Measurements from ENCODE around the gene MT1H.

The MT1H gene

GRCh38 chr16:56689171-56689570 is 19.6 kb downstream of the MT1H start:
- Histone ChIP-seq H3K27me3 (ENCODE audit: control insufficient read depth in 1 of 2, insufficient read depth in 2 of 2, low read length in 2 of 2) (no peaks in the 10 kb centered on the region), H3K4me3 (ENCODE audit: low read length in 2 of 2) (no peak overlapping the region), H3K9ac (ENCODE audit: low read length in 2 of 2) (no peak overlapping the region), H3K9me3 (ENCODE audit: control insufficient read depth in 2 of 2, low read length in 2 of 2) (peaks cover 2 to 4% of the 10 kb centered on the region in 2 donors), H3K36me3 (ENCODE audit: control insufficient read depth in 2 of 2, insufficient read depth in 2 of 2, low read length in 2 of 2) (no peaks in the 10 kb centered on the region), H3K4me1 (ENCODE audit: control insufficient read depth, insufficient read depth, low read length) (peaks cover 9% of the 10 kb centered on the region), H3K27ac (ENCODE audit: low read length) (no peak overlapping the region)

GRCh38 chr16:56690420-56691122 is 21.0 kb downstream of the MT1H start:
- Histone ChIP-seq H3K9me3 (ENCODE audit: control insufficient read depth in 2 of 2, low read length in 2 of 2) (peaks cover 2 to 4% of the 10 kb centered on the region in 2 donors), H3K36me3 (ENCODE audit: control insufficient read depth in 2 of 2, insufficient read depth in 2 of 2, low read length in 2 of 2) (no peaks in the 10 kb centered on the region), H3K27me3 (ENCODE audit: control insufficient read depth in 1 of 2, insufficient read depth in 2 of 2, low read length in 2 of 2) (no peaks in the 10 kb centered on the region), H3K9ac (ENCODE audit: low read length in 2 of 2) (no peak overlapping the region), H3K27ac (ENCODE audit: low read length) (no peak overlapping the region), H3K4me3 (ENCODE audit: low read length in 2 of 2) (no peak overlapping the region), H3K4me1 (ENCODE audit: control insufficient read depth, insufficient read depth, low read length) (no peaks in the 10 kb centered on the region)

DNA sequence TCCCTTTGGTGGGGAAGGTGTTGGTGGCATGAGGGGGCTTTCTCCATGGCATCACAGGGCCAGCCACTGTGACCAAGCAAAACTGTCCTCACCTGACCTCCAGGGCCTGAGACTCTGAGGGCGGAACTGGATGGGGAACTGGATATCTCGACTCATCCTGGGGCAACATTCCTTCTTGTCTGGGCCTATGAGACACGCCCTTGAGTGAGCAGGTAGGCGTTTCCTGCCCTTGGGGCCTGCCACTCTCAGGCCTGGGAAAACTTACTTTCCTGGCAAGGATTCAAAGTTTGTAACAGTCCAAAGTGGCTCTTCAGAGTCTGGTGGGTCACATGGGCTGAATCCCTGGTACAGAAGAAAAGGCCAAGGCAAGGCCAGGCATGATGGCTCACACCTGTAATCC is 22.3 kb downstream of the MT1H start:
- Histone ChIP-seq H3K4me3 (ENCODE audit: low read length in 2 of 2) (no peak overlapping the region), H3K9me3 (ENCODE audit: control insufficient read depth in 2 of 2, low read length in 2 of 2) (peaks cover 2% of the 10 kb centered on the region in 2 donors), H3K36me3 (ENCODE audit: control insufficient read depth in 2 of 2, insufficient read depth in 2 of 2, low read length in 2 of 2) (no peaks in the 10 kb centered on the region), H3K27ac (ENCODE audit: low read length) (no peak overlapping the region), H3K4me1 (ENCODE audit: control insufficient read depth, insufficient read depth, low read length) (no peaks in the 10 kb centered on the region), H3K27me3 (ENCODE audit: control insufficient read depth in 1 of 2, insufficient read depth in 2 of 2, low read length in 2 of 2) (no peaks in the 10 kb centered on the region), H3K9ac (ENCODE audit: low read length in 2 of 2) (no peak overlapping the region)

GRCh38 chr16:56695246-56695645 is 25.6 kb downstream of the MT1H start:
- Histone ChIP-seq H3K27ac (ENCODE audit: low read length) (no peak overlapping the region), H3K4me1 (ENCODE audit: control insufficient read depth, insufficient read depth, low read length) (no peaks in the 10 kb centered on the region), H3K27me3 (ENCODE audit: control insufficient read depth in 1 of 2, insufficient read depth in 2 of 2, low read length in 2 of 2) (no peaks in the 10 kb centered on the region), H3K9ac (ENCODE audit: low read length in 2 of 2) (no peak overlapping the region), H3K4me3 (ENCODE audit: low read length in 2 of 2) (no peak overlapping the region), H3K9me3 (ENCODE audit: control insufficient read depth in 2 of 2, low read length in 2 of 2) (peaks cover 0 to 4% of the 10 kb centered on the region in 2 donors), H3K36me3 (ENCODE audit: control insufficient read depth in 2 of 2, insufficient read depth in 2 of 2, low read length in 2 of 2) (no peaks in the 10 kb centered on the region)

DNA sequence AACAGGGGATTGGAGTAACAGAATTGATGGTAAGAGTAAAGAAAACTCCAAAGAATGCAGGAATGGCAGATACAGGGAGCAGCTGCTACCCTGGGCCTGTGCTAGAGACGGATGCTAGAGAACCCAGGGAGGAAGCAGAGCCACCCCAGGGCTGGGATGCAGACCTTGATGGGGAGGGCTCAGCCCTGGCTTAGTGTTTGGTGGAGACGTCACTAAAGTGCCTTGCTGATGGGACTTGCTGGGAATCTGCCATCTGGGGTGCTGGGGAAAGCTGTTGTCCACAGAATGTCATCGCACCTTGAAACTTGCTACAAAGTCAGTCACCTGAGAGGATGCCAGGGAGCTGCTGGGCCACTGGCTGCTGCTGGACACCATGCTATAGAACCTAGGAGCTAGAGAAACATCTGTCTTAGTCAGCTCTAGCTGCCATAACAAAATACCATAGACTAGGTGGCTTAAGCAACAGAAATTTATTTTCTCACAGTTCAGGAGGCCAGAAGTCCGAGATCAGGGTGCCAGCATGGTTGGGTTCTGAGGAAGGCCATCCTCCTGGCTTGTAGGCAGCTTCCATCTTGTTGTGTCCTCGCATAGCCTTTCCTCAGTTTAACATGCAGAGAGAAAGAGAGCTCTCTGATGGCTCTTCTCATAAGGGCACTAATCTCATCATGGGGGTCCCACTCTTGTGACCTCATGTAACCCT is 28.0 kb downstream of the MT1H start:
- Histone ChIP-seq H3K9me3 (ENCODE audit: control insufficient read depth in 2 of 2, low read length in 2 of 2) (peaks cover 0 to 4% of the 10 kb centered on the region in 2 donors), H3K4me3 (ENCODE audit: low read length in 2 of 2) (no peak overlapping the region), H3K27me3 (ENCODE audit: control insufficient read depth in 1 of 2, insufficient read depth in 2 of 2, low read length in 2 of 2) (no peaks in the 10 kb centered on the region), H3K36me3 (ENCODE audit: control insufficient read depth in 2 of 2, insufficient read depth in 2 of 2, low read length in 2 of 2) (no peaks in the 10 kb centered on the region), H3K27ac (ENCODE audit: low read length) (no peak overlapping the region), H3K4me1 (ENCODE audit: control insufficient read depth, insufficient read depth, low read length) (peaks cover 2% of the 10 kb centered on the region), H3K9ac (ENCODE audit: low read length in 2 of 2) (no peak overlapping the region)

- no peaks in the 10 kb centered on the region for H3K27me3 ChIP-seq (ENCODE audit: control insufficient read depth in 1 of 2, insufficient read depth in 2 of 2, low read length in 2 of 2)
- H3K4me3 ChIP-seq (ENCODE audit: low read length in 2 of 2): no peak overlapping the region
Observed at GRCh38 chr16:56700195-56700594, 30.6 kb downstream of the MT1H start.

DNA sequence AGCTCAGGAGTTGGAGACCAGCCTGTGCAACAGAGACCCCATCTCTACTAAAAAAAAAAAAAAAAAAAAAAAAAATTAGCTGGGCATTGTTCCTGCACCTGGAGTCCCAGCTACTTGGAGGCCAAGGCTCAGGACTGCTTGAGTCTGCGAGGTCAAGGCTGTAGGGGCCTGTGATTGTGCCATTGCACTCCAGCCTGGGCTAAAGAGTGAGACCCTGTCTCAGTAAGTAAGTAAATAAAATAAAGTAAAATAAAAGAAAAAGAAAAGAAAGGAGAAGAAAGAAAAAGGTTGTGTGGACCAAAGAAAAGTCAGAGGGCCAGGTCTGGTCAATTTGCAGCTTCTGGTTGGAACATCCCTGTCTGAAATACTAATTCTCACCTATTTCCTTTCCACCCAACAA is 31.0 kb downstream of the MT1H start:
- no peaks in the 10 kb centered on the region for H3K36me3 ChIP-seq (ENCODE audit: control insufficient read depth in 2 of 2, insufficient read depth in 2 of 2, low read length in 2 of 2)
- no peak overlapping the region for H3K27ac ChIP-seq (ENCODE audit: low read length)
- no peak overlapping the region for H3K9ac ChIP-seq (ENCODE audit: low read length in 2 of 2)
- peaks cover 2% of the 10 kb centered on the region for H3K4me1 ChIP-seq (ENCODE audit: control insufficient read depth, insufficient read depth, low read length)
- H3K27me3 ChIP-seq (ENCODE audit: control insufficient read depth in 1 of 2, insufficient read depth in 2 of 2, low read length in 2 of 2): no peaks in the 10 kb centered on the region
- peaks cover 0 to 4% of the 10 kb centered on the region in 2 donors for H3K9me3 ChIP-seq (ENCODE audit: control insufficient read depth in 2 of 2, low read length in 2 of 2)
- H3K4me3 ChIP-seq (ENCODE audit: low read length in 2 of 2): no peak overlapping the region

More at GRCh38 chr16:56700195-56700594, 30.6 kb downstream of the MT1H start:
- Histone ChIP-seq H3K4me1 (ENCODE audit: control insufficient read depth, insufficient read depth, low read length) (peaks cover 2% of the 10 kb centered on the region), H3K9me3 (ENCODE audit: control insufficient read depth in 2 of 2, low read length in 2 of 2) (peaks cover 0 to 4% of the 10 kb centered on the region in 2 donors), H3K27ac (ENCODE audit: low read length) (no peak overlapping the region), H3K36me3 (ENCODE audit: control insufficient read depth in 2 of 2, insufficient read depth in 2 of 2, low read length in 2 of 2) (no peaks in the 10 kb centered on the region), H3K9ac (ENCODE audit: low read length in 2 of 2) (no peak overlapping the region)

- Histone ChIP-seq H3K36me3 (ENCODE audit: control insufficient read depth in 2 of 2, insufficient read depth in 2 of 2, low read length in 2 of 2) (no peaks in the 10 kb centered on the region), H3K27me3 (ENCODE audit: control insufficient read depth in 1 of 2, insufficient read depth in 2 of 2, low read length in 2 of 2) (no peaks in the 10 kb centered on the region), H3K4me3 (ENCODE audit: low read length in 2 of 2) (no peak overlapping the region), H3K4me1 (ENCODE audit: control insufficient read depth, insufficient read depth, low read length) (peaks cover 2% of the 10 kb centered on the region), H3K9ac (ENCODE audit: low read length in 2 of 2) (no peak overlapping the region), H3K27ac (ENCODE audit: low read length) (no peak overlapping the region), H3K9me3 (ENCODE audit: control insufficient read depth in 2 of 2, low read length in 2 of 2) (peaks cover 0 to 4% of the 10 kb centered on the region in 2 donors)
Observed at GRCh38 chr16:56701534-56701933, 31.9 kb downstream of the MT1H start.

DNA sequence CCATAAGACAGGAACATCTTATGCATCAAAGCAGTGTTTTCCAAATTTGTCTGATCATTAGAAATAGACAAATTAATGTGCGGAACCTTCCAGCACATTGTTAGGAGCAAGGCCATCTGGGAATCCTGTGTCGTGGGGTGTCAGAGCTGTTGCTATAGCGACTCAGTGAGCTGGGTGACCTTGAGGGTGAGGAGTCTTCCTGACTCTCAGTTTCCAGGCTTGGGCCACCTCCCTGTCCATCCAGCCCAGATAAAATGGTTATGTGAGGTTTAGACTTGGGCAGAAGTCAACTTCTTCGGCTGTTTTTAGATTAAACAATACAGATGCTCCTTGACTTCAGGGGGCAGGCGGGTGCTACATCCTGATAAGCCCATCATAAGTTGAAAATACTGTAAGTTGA is 33.2 kb downstream of the MT1H start:
- Histone ChIP-seq H3K4me1 (ENCODE audit: control insufficient read depth, insufficient read depth, low read length) (peaks cover 2% of the 10 kb centered on the region), H3K36me3 (ENCODE audit: control insufficient read depth in 2 of 2, insufficient read depth in 2 of 2, low read length in 2 of 2) (no peaks in the 10 kb centered on the region), H3K27ac (ENCODE audit: low read length) (no peak overlapping the region)

GRCh38 chr16:56708525-56709442 is 39.2 kb downstream of the MT1H start:
- Histone ChIP-seq H3K27me3 (ENCODE audit: control insufficient read depth in 1 of 2, insufficient read depth in 2 of 2, low read length in 2 of 2) (no peaks in the 10 kb centered on the region), H3K4me1 (ENCODE audit: control insufficient read depth, insufficient read depth, low read length) (no peaks in the 10 kb centered on the region), H3K9me3 (ENCODE audit: control insufficient read depth in 2 of 2, low read length in 2 of 2) (no peaks in the 10 kb centered on the region), H3K4me3 (ENCODE audit: low read length in 2 of 2) (no peak overlapping the region), H3K9ac (ENCODE audit: low read length in 2 of 2) (no peak overlapping the region), H3K36me3 (ENCODE audit: control insufficient read depth in 2 of 2, insufficient read depth in 2 of 2, low read length in 2 of 2) (no peaks in the 10 kb centered on the region), H3K27ac (ENCODE audit: low read length) (no peak overlapping the region)

More for the DNA sequence above, 33.2 kb downstream of the MT1H start:
- no peaks in the 10 kb centered on the region for H3K27me3 ChIP-seq (ENCODE audit: control insufficient read depth in 1 of 2, insufficient read depth in 2 of 2, low read length in 2 of 2)
- no peak overlapping the region for H3K4me3 ChIP-seq (ENCODE audit: low read length in 2 of 2)
- no peaks in the 10 kb centered on the region for H3K9me3 ChIP-seq (ENCODE audit: control insufficient read depth in 2 of 2, low read length in 2 of 2)
- no peak overlapping the region for H3K9ac ChIP-seq (ENCODE audit: low read length in 2 of 2)

Data from stomach smooth muscle (tissue), 2 donors.